GM19372 (cell line): ENCODE results near the gene WDR86.

Experiments used
- ATAC-seq: cut with Tn5 transposase; IDR thresholded peaks from one replicate; pipeline ENCODE4 v1.9.1; 2021; ENCODE audit warnings: mild to moderate bottlenecking, low read depth, moderate library complexity; ENCODE audit not compliant: unreplicated experiment

WDR86 gene

GRCh38 chr7:151428378-151429236 is 18.8 kb upstream of the WDR86 start:
- ATAC-seq, result no peak

- ATAC-seq, result no peak
Observed at GRCh38 chr7:151427705-151428377, 18.0 kb upstream of the WDR86 start.

- no peak for ATAC-seq
Observed at GRCh38 chr7:151426904-151427704, 17.3 kb upstream of the WDR86 start.

GRCh38 chr7:151426441-151426903 is 16.6 kb upstream of the WDR86 start:
- no peak for ATAC-seq

GRCh38 chr7:151425670-151426440 is 16.0 kb upstream of the WDR86 start:
- ATAC-seq, result no peak

GRCh38 chr7:151424799-151425198 is 15.0 kb upstream of the WDR86 start:
- no peak for ATAC-seq

- ATAC-seq, result no peak
Observed at GRCh38 chr7:151423936-151424335, 14.1 kb upstream of the WDR86 start.

- no peak for ATAC-seq
Observed at GRCh38 chr7:151423226-151423625, 13.4 kb upstream of the WDR86 start.

- no peak for ATAC-seq
Observed at GRCh38 chr7:151422212-151422611, 12.4 kb upstream of the WDR86 start.

GRCh38 chr7:151420144-151420543 is 10.3 kb upstream of the WDR86 start:
- no peak for ATAC-seq

GRCh38 chr7:151416941-151417315 is 7.1 kb upstream of the WDR86 start:
- no peak for ATAC-seq

- no peak for ATAC-seq
Observed at GRCh38 chr7:151416112-151416940, 6.5 kb upstream of the WDR86 start.

- ATAC-seq, result no peak
Observed at GRCh38 chr7:151415375-151416105, 5.7 kb upstream of the WDR86 start.

- ATAC-seq, result no peak
Observed at GRCh38 chr7:151413241-151413640, 3.4 kb upstream of the WDR86 start.

- no peak for ATAC-seq
Observed at GRCh38 chr7:151412318-151412717, 2.5 kb upstream of the WDR86 start.

GRCh38 chr7:151411551-151411950 is 1.7 kb upstream of the WDR86 start:
- ATAC-seq, result no peak

GRCh38 chr7:151410405-151411390 is 860 bp upstream of the WDR86 start:
- no peak for ATAC-seq
